Bone marrow (tissue), 2 donors: ENCODE data around the gene SLC6A3.
"Not testable (repeated sequence)": the region's sequence is repeated elsewhere in the genome, so short reads cannot be mapped to it uniquely, and the experiment has no call there.

Experiments used
- DNase-seq, 2 donors: peaks; one replicate each; lab custom pipeline; 2025; lab: John Stamatoyannopoulos, UW

The SLC6A3 gene

GRCh38 chr5:1464511-1464910 lies 19.3 kb upstream of the SLC6A3 start:
- DNase-seq, result no peak

DNA sequence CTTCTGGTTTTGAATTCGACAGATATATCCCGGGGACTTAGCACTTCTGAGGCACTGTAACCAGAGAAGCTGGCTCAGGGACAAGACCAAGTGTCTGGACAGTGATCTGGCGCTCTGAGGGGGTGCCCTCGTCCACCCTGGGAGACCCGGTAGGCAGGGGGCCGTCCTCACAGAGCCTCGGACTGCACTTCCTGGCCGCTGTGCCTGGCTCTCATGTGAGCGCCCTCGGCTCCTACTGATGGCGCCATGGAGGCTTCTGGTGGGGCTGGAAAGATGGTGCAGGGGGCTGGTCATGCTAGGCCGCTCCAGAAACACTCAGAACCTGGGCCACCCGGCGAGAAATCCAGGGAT lies 18.8 kb upstream of the SLC6A3 start:
- no peak for DNase-seq

GRCh38 chr5:1463326-1464095 lies 18.3 kb upstream of the SLC6A3 start:
- no peak for DNase-seq

- DNase-seq, result no peak
Measured at GRCh38 chr5:1462358-1462757, 17.1 kb upstream of the SLC6A3 start.

GRCh38 chr5:1461396-1461795 lies 16.2 kb upstream of the SLC6A3 start:
- DNase-seq, result no peak

GRCh38 chr5:1460054-1460682 lies 14.9 kb upstream of the SLC6A3 start:
- no peak for DNase-seq

DNA sequence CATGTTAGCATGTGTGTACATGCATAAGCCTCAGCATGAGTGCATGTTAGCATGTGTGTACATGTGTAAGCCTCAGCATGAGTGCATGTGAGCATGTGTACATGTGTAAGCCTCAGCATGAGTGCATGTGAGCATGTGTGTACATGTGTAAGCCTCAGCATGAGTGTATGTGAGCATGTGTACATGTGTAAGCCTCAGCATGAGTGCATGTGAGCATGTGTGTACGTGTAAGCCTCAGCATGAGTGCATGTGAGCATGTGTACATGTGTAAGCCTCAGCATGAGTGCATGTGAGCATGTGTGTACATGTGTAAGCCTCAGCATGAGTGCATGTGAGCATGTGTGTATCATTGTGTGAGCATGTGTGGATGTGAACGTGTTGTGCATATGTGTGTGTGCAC lies 14.2 kb upstream of the SLC6A3 start:
- not testable (repeated sequence) for DNase-seq

DNA sequence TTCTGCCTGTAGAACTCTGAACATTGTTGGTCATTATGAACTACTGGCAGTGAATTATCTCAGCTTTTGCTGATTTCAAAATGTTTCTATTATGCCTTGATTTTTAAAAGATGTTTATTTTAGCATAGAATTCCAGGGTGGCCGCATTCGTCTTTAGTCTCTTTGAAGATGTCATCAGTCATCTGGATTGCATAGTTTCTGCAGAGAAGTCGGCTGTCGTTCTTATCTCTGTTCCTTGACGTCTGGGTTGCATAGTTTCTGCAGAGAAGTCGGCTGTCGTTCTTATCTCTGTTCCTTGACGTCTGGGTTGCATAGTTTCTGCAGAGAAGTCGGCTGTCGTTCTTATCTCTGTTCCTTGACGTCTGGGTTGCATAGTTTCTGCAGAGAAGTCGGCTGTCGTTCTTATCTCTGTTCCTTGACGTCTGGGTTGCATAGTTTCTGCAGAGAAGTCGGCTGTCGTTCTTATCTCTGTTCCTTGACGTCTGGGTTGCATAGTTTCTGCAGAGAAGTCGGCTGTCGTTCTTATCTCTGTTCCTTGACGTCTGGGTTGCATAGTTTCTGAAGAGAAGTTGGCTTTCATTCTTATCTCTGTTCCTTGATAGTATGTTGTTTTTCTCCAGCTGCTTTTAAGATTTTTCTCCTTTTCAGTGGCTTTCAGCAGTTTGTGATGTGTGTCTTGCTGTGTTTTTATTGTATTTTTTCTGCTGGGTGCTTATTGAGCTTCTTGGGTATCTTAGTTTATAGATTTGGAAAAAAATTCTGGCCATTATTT lies 11.1 kb upstream of the SLC6A3 start:
- DNase-seq, result not testable (repeated sequence)

DNA sequence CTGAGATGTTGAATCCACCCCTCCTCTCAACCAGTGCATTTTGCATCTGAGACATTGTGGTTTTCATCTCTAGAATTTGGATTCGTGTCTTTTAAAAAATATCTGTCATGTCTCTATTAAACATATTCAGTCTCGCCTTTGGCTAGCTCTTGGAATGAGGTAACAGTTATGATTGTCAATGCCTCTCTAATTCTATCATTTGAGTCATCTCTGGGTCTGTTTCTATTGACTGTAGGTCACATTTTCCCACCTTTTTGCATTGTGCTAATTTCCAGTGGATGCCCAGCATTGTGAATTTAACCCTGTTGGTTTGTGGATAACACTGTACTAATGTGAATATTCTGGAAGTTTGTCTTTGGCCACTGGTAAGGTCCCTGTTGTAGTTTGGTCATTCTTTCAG lies 8.4 kb upstream of the SLC6A3 start:
- no peak for DNase-seq

GRCh38 chr5:1449081-1449630 lies 3.9 kb upstream of the SLC6A3 start:
- DNase-seq, result no peak

GRCh38 chr5:1448511-1449011 lies 3.3 kb upstream of the SLC6A3 start:
- DNase-seq, result no peak

DNA sequence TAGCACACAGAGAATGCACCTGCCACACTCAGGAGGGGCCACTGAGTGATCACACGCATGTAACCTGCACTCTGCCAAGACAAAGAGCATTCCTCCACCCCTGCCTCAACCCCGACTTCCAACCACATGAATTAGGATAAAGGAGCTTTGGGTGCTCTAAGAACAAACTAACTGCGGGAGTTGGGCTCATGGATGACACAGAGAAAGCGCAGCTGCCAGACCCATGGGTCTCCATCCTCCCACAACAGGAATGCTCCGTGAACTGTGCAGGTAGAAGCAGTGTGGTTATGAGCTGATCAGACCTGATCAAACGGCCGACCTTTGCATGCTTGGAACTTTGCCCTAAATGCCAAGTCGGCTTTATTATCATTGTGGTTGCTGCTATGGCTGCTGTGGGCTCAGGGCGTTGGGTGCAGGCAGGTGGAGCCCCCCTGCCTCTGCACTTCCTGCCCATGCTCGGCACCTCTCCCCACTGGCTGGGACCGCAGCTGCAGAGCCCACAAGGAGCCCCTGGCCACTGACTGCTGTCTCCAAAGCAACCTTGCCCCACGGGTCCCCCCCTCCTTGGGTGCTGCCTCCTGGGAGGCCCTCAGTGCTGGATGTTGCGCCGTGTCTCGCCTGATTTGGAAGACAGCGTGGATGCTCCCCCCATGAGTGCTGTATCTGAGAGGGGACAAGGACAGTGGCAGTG lies 2.6 kb upstream of the SLC6A3 start:
- no peak for DNase-seq

DNA sequence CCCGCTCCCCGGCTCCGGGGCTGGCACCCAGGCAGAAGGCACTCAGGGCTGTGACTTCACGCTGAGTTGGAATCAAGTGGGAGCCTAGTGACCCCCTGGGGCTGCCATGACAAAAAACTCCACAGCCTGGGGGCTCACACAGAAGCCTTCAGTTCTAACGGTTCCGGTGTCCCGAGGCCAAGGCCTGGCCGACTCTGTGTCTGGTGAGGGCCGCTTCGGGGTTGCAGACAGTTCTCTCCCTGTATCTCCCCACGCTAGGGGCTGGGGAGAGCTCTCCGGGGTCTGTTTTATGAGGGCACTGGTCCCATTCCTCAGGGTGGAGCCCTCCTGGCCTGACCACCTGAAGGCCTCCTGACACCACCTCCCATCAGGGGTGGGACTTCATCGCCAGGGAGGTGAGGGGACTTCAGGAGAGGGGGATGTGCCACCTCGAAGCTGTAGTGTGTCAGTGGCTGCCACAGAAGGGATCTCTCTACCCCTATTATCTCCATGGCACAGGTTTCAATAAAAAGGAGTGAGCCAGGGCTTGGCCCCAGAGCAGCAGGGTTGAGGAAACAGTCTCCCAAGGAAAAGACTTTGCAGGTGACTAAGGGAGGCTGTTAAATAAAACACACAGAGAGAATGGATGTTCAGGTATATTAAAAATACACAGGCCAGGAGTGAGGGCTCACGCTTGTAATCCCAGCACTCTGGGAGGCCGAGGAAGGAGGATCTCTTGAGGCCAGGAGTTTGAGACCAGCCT lies 1.5 kb upstream of the SLC6A3 start:
- no peak for DNase-seq

DNA sequence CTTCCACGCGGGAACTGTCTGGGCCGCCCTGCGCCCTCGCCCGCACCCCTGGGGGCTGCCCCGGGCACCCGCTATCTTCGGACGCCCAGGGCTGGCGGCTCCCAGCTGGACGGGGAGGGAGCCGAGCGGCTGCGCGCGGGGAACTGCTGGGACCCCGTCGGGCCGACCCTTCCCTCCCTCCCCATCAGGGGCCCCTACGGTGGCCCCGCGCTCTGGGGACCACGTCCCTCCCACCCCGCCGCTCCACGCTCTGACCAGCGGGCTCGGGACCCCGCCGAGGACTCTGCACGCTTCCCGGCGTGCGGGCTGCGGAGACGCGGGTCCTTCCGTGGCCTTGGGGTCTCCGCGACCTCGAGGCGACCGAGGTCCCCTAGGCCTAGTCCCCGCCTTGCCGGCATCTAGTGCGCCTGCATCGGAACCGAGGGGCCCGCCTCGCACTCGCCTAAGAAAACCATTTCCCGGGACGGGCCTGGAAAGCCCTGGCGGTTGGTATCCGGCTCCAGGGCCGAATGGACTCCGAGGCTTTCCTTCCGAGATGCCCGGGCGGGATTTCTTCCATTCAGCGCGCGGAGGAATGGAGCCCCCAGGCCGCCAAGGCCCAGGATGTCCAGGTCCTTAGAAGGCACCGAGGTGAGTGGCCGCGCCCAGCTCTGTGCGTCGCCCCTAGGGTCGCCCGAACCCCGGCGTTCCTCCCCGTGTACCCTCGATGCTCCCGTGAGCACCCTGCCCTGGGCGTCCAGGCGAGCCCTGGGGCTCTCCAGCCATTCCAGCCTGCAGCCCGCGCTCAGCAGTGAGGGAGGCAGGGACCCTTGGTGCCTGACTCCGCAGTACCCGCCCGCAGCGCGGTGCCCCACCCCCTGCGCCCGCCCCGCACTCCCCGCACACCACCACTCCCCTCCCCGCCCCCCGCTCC lies 705 bp upstream of the SLC6A3 start:
- no peak for DNase-seq

DNA sequence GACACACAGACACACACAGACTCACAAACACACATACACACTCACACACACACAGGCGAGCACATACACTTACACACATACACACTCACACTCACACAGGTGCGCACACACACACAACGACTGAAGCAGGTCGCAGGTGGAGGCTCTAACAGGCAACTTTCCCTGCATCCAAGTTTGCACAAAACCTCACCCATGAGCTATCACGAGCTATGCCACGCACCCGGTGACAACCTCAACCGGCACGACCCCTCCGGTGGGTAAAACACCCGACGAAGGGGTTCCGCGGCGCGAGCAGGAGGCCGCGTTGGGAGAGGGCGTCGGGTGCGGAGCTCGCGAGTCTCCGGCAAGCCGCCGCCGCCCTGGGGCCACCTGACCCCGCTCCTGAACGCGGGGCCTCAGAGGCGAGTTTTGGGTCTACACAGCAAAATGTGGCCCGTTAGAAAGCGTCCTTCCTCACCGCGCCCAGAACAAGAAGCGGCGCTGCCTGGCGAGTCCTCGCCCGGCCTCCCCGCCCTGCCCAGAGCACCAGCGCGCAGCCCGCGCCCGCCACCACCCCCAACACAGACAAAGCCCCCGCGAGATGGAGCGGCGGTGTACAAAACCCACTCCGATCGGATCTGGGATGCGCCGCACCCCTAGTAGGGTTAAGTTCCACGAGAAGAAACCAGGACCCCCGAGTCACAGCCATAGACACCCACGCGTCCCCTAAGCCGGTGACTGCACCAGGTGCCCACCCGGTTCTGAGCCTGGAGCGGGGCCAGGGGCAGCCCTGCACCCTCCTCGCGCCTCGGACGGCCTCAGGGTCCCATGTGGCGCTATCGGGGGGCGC lies 665 bp downstream of the SLC6A3 start:
- DNase-seq, result no peak

DNA sequence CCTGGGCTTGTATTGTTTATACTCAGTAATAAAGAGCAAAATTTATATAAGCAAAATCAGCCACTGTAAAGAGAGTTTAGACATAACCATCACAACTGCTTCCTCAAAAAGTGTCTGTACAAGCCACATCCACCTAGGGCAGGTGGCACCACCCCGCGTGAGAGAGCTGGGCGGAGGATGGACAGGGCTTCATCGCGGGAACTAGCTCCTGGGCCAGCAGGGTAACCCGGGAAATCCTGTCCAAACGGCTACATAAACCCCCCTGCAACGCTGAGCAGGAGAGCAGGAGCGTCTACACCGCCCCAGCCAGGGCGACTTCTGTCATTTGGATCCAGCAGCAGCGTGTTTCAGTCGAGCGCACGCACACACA lies 1.3 kb downstream of the SLC6A3 start:
- DNase-seq, result no peak

DNA sequence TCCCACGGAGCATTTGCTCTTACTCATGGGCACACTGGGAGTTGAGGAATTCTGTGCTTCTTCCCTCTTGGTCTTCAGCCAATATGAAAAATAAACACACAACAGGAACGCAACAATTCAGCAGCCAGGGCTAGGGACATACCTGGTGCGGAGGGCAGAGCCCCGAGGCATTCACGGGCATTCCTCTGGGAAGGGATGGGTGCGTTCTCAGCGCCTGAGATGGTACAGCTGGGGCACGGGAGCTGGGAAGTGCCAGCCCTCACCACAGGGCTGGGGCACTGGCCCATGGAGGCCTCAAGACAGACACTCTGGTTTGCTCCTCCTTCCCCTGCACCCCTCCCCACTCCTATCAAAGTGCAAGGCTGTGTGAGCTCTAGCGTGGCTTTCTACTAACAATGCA lies 2.1 kb downstream of the SLC6A3 start:
- DNase-seq, result no peak

GRCh38 chr5:1442222-1443145 lies 2.8 kb downstream of the SLC6A3 start:
- DNase-seq, result no peak
